Dermis blood vessel endothelial cell (primary cell): ENCODE results near the gene CASR. TPM values are rescaled to one million over a fixed set of nuclear protein-coding genes. Genes with fewer than 3 reads are reported as not detected.
"Not testable (repeated sequence)": the region's sequence is repeated elsewhere in the genome, so short reads cannot be mapped to it uniquely, and the experiment has no call there.

Experiments
- DNase-seq: peaks from one replicate; pipeline ENCODE4 v3.0.0; 2010
- total RNA-seq: library from RNA; depleted of rRNA; stranded (reverse); fragments of >200 nt; gene quantifications from 2 replicates; pipeline ENCODE4 v1.2.3, GENCODE V29; 2014

CASR gene, protein sequence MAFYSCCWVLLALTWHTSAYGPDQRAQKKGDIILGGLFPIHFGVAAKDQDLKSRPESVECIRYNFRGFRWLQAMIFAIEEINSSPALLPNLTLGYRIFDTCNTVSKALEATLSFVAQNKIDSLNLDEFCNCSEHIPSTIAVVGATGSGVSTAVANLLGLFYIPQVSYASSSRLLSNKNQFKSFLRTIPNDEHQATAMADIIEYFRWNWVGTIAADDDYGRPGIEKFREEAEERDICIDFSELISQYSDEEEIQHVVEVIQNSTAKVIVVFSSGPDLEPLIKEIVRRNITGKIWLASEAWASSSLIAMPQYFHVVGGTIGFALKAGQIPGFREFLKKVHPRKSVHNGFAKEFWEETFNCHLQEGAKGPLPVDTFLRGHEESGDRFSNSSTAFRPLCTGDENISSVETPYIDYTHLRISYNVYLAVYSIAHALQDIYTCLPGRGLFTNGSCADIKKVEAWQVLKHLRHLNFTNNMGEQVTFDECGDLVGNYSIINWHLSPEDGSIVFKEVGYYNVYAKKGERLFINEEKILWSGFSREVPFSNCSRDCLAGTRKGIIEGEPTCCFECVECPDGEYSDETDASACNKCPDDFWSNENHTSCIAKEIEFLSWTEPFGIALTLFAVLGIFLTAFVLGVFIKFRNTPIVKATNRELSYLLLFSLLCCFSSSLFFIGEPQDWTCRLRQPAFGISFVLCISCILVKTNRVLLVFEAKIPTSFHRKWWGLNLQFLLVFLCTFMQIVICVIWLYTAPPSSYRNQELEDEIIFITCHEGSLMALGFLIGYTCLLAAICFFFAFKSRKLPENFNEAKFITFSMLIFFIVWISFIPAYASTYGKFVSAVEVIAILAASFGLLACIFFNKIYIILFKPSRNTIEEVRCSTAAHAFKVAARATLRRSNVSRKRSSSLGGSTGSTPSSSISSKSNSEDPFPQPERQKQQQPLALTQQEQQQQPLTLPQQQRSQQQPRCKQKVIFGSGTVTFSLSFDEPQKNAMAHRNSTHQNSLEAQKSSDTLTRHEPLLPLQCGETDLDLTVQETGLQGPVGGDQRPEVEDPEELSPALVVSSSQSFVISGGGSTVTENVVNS
- total RNA-seq = not detected in 2 replicates

DNA sequence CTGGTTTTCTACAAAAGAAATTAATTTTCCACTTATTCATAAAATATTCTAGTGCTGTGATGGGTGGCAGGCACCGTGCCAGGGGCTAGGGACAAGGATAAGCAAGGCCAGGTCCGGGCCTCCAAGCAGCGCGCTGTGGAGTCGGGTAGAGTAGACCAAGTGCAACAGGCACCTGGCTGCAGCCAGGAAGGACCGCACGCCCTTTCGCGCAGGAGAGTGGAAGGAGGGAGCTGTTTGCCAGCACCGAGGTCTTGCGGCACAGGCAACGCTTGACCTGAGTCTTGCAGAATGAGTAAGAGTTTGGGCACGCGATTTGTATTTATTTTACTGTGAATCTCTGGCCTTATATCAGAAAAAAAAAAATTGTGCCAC lies at the start of gene CASR:
CASR (plus strand) TSS at position 148 of the 372 bp plus-strand sequence. CDS start 70,522 bp downstream, outside the sequence.
- DNase-seq = no peak

DNA sequence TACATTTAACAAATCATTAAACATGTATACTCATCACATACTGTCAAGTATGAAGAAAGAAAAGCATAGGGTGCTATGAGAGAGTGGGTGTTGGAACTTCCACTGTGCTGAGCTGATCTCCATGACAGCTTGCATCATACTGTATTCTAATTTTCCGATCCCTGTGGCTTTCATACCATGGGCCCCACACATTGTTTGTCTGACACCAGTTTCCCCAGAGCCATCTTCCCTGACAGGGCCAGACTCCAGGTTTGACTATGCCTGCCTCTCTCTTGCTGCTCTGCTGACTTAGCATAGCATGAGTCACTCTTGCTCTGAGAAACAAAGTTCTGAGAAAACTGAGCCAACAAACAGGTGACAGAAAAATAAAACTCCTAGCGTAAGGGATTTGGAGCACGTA lies 37.0 kb upstream of the CASR start:
- DNase-seq = no peak

DNA sequence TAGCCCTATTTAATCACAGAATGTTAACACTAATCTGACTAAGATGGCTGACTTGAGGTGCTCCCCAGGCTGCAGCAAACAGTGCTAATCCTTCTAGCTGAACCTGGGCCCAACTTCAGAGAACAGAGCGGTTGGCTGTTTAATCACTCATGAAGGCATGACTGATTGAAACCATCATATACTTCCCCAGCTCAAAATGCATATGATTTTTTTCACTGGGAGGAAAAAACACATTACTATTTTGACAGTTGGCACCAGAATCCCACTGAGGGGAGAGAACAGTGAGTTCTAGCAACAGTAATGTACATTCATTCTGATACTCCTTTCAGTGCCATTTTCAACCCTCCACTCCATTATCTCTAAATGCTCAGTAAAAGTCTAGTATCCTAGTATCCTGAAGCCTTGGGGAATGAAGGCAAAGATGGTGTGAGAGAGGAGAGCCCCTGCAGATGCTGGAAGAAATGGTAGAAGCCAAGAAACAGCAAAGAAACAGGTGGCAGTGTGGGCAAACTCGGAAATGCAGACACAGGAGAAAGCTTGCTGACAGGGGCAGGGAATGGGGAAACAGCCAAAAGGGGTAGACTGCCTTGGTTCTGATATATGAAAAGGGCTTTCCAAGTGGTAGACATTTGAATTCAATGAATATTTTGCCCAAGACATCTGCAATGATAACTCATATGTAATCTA lies 34.4 kb upstream of the CASR start:
- no peak for DNase-seq

DNA sequence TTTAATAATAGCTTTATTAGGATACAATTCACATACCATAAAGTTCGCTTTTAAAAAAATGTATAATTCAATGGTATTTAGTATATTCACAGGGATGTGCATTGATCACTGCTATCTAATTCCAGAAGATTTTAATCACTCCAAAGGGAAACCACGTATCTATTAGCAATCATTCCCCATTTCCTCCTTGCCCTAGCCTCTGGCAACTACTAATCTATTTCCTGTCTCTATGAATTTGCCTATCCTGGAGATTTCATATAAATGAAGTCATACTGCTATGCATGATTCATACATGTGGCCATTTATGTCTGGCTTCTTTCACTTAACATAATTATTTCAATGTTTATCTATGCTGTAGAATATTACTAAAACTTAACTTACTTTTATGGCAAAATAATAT lies 32.0 kb upstream of the CASR start:
- peak; percentile 27 for DNase-seq

DNA sequence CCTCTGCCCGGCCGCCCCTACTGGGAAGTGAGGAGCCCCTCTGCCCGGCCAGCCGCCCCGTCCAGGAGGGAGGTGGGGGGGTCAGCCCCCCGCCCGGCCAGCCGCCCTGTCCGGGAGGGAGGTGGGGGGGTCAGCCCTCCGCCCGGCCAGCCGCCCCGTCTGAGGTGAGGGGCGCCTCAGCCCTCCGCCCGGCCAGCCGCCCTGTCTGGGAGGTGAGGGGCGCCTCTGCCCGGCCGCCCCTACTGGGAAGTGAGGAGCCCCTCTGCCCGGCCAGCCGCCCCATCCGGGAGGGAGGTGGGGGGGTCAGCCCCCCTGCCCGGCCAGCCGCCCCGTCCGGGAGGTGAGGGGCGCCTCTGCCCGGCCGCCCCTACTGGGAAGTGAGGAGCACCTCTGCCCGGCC lies 18.5 kb upstream of the CASR start:
- DNase-seq = not testable (repeated sequence)

DNA sequence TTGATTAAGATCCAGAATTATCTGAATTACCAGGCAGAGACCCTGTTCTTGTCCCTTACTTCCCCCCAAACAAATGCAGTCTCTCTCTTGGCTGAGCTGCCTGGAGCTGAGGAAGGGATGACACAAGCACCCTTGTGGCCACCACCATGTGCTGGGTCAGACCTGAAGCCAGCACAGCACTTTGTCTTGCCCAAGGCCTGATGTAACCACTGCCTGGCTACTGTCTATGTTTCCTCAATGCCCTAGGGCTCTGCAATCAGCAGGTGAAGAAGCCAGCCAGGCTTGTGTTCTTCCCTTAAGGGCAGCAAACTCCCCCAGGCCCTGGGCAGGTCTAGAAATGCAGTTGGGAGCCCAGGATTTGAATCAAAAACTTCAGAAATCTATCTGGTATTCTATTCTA lies 15.8 kb upstream of the CASR start:
- DNase-seq = no peak

DNA sequence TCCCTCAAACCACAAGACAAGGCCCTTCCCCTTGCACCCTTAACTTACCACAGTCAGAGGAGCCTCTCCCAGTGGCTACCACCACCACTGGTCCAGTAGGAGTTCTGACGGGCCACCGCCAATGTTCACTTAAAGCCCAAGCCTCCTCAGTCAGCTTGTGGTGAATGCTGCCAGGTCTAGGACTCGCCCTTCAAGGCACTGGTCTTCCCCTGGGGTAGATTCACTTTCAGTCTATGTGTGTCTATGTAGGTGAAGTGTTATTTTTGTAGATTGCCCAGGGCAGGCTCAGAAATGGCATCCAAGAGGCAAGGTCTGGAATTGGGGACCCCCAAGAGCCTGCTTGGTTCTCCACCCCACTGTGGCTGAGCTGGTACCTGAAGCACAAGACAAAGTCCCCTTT lies 15.4 kb upstream of the CASR start:
- DNase-seq = no peak

DNA sequence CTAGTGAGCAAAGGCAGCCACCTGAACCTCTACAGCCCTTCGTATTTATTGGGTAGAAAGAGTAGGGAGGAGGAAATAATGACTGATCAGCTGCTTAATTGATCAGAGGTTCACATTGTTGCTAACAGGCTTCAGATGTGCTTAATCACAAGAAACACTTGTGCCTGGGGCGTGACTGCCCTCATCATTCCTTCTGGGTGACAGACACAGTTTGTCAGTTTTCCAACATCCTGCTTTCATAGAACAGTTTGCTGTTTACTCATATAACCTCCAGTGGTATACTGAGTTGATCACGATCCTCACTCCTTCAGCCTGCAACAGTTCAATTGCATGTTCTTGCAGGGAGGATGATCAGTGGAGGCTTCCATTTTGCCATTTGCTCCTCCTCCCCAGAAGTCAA lies 13.6 kb upstream of the CASR start:
- no peak for DNase-seq

DNA sequence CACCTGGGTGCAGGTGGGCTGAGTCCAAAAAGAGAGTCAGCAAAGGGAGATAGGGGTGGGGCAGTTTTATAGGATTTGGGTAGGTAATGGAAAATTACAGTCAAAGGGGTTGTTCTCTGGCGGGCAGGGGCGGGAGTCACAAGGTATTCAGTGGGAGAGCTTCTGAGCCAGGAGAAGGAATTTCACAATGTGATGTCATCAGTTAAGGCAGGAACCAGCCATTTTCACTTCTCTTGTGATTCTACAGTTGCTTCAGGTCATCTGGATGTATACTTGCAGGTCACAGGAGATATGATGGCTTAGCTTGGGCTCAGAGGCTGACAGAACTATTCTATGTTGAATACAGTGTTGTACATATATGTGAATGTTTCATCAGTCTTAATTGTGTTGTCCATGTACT lies 12.1 kb upstream of the CASR start:
- DNase-seq = not testable (repeated sequence)

DNA sequence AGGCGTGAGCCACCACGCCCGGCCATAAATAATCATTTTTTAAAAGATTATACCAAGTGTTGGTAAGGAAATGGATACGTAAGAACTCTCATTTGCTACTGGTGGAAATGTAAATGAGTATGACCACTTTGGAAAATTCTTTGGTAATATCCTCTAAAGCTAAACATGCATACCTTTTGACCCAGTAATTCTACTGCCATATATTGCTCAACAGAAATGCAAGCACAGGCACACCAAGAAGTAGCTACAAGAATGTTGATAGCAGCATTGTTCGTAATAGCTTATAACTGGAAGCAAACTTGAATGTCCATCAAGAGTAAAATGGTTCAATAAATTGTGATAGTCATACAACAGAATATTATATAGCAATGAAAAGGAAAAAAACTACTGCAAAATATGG lies 4.8 kb upstream of the CASR start:
- no peak for DNase-seq

DNA sequence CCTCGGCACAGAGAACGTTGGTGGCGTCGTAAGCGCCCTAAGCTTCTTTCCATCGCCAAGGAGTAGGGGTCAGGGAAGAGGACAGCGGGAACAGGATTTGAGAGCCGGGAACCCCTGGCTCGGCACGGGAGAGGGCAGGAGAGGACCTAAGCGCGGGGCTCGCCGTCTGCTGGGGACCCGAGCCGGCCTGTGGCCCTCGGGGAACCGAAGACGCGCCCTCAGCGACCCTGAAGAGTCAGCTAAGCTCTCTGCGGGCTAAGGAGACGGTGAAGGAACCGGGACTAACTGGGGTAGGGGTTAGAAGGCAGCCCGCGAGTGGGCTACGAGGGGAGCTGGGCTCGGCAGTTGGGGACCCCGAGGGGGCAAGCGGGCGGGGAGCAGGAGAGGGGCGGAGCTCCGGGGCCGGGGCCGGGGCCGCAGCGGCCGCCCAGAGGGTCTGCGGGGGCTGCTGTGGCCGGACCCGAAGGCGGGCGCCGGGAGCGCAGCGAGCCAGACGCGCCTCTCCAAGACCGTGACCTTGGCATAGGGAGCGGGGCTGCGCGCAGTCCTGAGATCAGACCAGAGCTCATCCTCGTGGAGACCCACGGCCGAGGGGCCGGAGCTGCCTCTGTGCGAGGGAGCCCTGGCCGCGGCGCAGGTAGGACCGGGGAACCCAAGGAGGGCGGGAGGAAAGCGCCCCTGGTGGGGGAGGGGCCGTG lies 574 bp downstream of the CASR start:
- no peak for DNase-seq

DNA sequence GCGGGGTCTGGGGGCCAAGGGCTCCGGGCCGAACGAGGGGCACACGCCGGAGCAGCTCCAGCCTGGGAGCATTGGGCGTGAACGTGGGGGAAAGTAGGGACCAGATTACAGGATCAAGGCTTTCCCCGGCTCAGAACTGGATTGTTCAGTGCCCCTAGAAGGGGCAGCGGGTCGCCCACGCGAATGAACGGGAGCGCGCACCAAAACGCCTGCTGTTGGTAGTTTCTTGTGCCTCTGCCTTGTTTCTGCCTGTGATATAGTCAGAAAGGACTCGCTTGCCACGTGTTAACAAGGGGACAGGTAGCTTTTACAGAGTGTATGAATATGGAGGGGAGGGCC lies 1.1 kb downstream of the CASR start:
- DNase-seq = no peak

DNA sequence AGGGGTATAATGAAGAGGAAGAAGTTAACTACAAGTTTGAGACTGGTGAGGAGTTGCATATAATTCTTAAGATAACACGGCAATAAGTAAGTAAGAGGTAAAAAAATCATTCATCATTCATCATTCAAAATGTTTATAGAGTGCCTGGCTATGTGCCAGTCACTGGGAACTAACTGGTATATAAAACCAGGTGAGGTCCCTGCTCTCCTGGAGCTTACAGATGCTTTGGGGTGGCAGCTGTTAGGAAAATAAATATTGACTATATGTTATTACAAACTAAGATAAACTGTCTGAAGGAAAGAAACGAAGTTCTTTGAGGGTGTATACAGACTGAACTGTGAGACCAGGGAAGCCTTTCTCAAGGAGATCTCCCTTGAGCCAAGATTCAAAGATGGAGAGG lies 2.9 kb downstream of the CASR start:
- no peak for DNase-seq

DNA sequence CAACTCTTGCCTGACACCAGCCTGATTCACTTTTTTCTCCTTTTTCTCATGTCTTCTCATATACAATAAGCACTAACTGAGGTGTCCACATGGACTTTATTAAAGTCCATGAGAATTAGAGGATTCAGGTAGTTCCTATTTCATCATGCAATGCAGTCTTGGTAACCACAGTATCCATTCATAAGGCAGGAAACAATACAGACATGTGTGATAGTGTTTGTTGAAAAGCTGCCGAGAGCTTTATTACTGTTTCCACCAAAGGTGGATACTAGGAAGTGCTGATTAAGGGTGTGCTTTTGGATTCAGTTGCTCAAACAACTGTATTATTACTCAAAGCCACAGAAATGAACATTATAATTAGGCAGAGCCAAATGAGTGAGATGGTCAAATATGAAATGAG lies 5.3 kb downstream of the CASR start:
- no peak for DNase-seq

DNA sequence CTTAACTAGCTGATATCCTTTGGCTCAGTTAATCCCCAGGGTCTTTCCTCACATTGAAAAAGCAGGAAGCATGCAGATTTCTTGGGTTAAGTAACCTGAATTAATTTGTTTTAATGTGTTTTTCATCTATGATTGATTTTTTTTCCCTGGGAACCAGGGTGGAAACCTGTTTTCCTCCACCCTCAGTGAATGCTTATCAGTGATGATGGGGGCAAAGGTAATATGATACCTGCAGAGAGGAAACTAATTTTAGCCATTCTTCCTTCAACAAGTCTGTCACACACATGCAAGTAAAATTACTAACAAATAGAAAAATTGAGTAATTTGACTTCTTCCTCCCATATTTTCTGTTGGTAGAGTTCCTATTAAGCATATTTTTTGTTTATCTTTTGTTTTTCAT lies 5.9 kb downstream of the CASR start:
- no peak for DNase-seq

DNA sequence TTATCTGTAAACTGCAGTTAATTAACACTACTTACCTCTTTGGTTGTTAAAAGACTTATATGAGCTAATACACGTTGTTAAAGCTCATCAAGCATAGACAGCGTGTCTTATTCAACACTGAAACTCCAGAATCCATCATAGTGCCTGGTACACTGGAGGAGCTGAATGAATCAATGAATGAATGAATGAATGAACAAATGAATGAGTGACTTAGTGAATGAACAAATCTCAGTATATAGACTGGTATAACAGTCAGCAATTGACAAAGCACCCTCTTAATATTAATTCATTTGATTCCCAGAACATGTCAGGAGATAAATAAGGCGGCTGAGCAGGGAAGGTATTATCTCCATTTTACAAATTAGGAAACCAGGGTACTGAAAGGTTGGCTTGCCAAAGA lies 7.1 kb downstream of the CASR start:
- no peak for DNase-seq

DNA sequence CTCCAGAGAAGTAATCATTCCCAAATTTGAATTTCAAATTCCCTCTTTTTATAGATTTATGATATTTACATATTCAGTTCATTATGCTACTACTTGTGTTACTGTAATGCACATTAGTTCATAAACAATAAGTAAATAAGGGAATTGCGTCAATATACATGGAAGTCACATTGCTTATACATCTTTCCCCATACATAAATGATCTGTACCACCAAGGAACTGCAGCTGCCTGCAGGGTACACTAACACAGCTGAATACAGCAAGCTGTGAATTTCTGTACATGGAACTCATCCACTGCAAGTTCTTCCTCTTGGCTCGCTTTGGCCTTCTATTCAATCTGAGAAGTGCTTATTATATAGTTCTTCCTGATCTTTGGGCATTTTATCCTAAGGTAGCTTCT lies 15.5 kb downstream of the CASR start:
- no peak for DNase-seq

DNA sequence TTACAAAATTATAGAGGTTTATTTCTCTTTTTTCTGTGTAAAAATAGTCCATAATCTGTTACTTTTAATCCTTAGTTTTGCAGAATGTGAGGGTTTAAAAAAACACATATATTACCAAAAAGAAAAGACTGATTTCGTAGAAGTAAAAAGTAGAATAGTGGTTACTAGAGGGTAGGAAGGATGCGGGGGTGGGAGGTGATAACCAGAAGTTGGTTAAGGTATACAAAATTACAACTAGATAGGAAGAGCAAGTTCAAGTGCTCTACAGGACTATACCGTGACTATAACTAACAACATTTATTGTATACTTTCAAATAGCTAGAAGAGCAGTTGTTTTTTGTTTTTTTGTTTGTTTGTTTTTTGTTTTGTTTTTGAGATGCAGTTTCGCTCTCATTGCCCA lies 16.1 kb downstream of the CASR start:
- no peak for DNase-seq

DNA sequence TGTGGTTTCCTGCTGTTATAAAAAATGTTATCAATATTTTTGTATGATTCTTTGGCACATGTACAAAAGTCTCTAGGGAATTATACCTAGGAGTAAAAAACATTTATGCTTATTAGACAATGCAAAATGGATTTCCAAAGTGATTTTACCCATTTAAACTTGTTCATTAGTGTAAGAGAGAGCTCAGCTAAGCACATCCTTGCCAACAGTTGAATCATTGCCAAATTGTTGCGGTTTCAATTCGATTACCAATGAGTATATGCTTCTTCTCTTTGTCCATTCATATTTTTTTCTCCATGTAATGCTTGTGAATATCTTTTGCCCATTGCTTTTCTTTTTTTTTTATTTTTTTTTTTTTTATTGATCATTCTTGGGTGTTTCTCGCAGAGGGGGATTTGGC lies 17.2 kb downstream of the CASR start:
- DNase-seq = no peak

DNA sequence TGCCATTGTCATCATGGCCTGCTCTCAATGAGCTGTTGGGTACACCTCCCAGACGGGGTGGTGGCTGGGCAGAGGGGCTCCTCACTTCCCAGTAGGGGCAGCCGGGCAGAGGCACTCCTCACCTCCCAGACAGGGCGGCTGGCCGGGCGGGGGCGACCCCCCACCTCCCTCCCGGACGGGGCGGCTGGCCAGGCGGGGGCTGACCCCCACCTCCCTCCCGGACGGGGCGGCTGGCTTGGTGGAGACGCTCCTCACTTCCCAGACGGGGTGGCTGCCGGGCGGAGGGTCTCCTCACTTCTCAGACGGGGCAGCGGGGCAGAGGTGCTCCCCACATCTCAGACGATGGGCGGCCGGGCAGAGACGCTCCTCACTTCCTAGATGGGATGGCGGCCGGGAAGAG lies 18.0 kb downstream of the CASR start:
- DNase-seq = not testable (repeated sequence)

DNA sequence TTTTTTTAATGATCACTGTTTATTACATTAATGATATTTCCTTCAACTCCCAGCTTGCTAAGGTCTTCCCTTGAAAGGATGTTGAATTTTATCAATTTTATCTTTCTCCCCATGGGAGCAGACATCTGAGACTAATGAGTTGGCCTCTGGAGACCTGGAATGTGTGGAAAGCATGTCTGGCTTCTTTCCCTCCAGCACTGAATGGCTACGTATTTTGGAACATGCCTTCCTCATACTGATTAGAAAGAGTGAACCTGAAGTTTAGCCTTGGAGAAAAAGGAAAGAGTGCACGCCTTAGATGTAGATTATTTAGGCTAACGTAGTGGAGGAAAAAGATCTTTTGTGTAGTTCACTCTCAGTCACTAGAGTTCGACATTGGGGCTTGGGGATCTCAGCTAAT lies 25.1 kb downstream of the CASR start:
- no peak for DNase-seq

DNA sequence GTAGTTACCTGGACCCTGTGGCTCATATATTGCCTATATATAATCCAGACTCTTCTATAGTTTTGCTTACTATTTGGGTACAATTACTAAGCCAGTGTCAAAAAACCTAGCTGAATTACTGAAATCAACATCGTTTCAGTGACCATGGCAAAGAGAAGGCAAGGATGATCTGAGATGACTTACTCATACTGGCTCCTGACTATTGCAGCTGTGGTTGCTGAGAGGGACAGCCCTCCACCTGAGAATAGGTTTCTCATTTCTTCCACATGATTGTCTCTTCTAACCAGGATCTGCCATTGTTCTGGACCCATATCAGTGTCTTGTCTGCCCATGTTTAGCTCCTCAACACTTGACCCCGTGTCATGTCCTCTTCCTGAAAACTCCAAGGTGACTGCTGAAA lies 30.2 kb downstream of the CASR start:
- DNase-seq = no peak

DNA sequence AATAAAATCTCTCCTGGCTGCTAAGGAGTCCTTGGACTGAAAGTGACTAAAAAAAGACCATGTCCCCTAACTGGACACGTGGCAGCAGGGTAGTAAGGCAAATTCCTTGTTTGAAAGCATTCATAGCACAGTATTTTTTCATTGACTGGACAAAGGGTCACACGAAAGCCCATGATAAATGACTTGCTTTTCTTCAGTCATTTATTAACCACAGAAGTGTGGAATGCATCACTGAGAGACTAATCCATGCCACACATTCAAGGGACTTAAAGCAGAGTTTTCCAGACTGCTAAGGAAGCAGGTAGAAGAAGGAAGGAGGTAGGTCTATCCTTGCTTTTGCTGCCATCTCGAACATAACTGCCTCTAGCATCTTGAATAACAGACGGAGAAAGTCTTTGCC lies 31.2 kb downstream of the CASR start:
- DNase-seq = no peak
